ENCODE data around the gene ZNF780A.
A peak's percentile ranks its signal among the peaks of the same experiment; 100 is the strongest.
"Not testable (repeated sequence)": the region's sequence is repeated elsewhere in the genome, so short reads cannot be mapped to it uniquely, and the experiment has no call there.

ZNF780A gene

GRCh38 chr19:40081411-40081810, 9.3 kb downstream of the ZNF780A start:
- DNase-seq, result no peak

DNA sequence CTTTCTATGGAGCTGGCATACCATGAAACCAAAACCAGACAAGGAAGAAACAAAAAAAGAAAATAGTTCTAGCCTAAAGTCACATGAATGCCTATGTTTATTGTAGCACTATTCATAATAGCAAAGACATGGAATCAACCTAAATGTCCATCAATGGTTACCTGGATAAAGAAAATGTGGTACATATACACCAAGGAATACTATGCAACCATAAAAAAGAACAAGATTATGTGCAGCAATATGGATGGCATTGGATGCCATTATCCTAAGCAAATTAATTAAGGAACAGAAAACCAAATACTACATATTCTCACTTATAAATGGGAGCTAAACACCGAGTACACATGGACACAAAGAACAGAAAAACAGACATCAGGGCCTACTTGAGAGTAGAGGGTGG, 10.5 kb downstream of the ZNF780A start:
- no peak for DNase-seq

DNA sequence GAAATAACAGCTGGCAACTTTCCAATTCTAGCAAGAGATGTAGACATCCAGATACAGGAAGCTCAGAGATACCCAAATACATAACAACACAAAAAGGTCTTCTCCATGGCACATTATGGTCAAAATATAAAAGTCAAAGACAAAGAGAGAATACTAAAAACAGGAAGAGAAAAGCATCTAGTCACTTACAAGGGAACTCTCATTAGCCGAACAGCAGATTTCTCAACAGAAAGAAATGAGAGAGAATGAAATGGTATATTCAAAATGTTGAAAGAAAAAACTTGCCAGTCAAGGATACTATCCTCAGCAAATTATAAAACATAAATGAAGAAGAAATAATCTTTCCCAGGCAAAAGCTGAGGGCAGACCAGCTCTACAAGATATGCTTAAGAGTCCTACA, 12.4 kb downstream of the ZNF780A start:
- DNase-seq, result no peak

- no peak for DNase-seq
Observed at GRCh38 chr19:40070058-40070457, 20.7 kb downstream of the ZNF780A start.

- no peak for DNase-seq
Observed at GRCh38 chr19:40059624-40060023, 31.1 kb downstream of the ZNF780A start.

DNA sequence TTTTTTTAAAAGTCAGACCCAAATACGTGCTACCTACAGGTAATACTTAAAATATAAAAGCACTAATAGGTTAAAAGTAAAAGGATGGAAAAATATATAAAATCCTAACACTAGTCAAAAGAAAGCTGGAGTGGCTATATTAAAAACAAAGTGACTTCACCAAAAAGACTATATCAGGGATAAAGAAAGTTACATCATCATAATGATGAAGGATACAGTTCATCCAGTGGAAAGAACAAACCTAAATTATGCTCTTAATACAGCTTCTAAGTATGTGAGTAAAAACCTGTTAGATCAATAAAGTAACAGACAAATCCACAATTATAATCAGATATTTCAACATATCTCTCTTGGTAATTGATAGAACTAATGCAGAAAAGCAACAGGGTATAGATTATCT, 33.6 kb downstream of the ZNF780A start:
- no peak for DNase-seq

GRCh38 chr19:40056505-40056904, 34.2 kb downstream of the ZNF780A start:
- DNase-seq, result no peak

GRCh38 chr19:40055832-40056504, 34.8 kb downstream of the ZNF780A start, which contains the start of gene ZNF780B:
TSS of gene ZNF780B (minus strand) at chr19:40056231. CDS start at chr19:40050332, 5,899 bp downstream.
- DNase-seq, result peak; percentile 70

- DNase-seq, result no peak
Observed at GRCh38 chr19:40055049-40055448, 35.7 kb downstream of the ZNF780A start.

GRCh38 chr19:40054632-40055031, 36.1 kb downstream of the ZNF780A start:
- no peak for DNase-seq

DNA sequence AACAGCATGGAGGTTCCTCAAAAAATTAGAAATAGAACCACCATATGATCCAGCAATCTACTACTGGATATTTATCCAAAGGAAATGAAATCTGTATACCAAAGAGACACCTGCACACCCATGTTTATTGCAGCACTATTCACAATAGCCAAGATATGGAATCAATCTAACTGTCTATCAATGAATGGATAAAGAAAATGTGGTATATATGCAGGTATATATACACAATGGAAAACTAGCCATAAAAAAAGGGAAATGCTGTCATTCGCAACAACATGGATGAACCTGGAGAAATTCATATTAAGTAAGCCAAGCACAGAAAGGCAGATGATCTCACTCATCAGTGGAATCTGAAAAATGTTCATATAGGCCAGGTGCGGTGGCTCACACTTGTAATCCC, 37.3 kb downstream of the ZNF780A start:
- no peak for DNase-seq

- DNase-seq, result not testable (repeated sequence)
Observed at GRCh38 chr19:40041718-40042117, 49.0 kb downstream of the ZNF780A start.

GRCh38 chr19:40038047-40038446, 52.7 kb downstream of the ZNF780A start:
- not testable (repeated sequence) for DNase-seq

DNA sequence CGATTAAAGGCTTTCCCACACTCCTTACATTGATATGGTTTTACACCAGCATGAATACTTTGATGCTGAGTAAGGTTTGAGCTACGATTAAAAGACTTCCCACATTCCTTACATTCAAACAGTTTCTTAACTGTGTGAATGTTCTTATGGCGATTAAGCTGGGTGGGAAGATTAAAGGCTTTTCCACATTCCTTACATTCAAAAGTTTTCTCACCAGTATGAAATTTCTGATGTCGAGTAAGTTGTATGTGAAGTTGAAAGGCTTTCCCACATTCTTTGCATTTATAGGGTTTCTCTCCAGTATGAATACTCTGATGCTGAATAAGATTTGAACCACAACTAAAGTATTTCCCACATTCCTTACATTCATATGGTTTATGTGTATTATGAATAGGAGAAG, 54.7 kb downstream of the ZNF780A start:
- DNase-seq, result no peak

- DNase-seq, result no peak
Observed at GRCh38 chr19:40033989-40034560, 56.7 kb downstream of the ZNF780A start.

- no peak for DNase-seq
Observed at GRCh38 chr19:40026597-40026970, 64.2 kb downstream of the ZNF780A start.

GRCh38 chr19:40025938-40026596, 64.7 kb downstream of the ZNF780A start:
- DNase-seq, result no peak

- DNase-seq, result no peak
Observed at GRCh38 chr19:40023969-40024368, 66.8 kb downstream of the ZNF780A start.

All from NCI-H526 treated with DMSO at 0.1 percent for 48 hours (cell line).